OCI-LY1 (cell line): ENCODE data around the gene CARD19.

Source experiments
- H2AFZ ChIP-seq: fragments of 200-600 bp; sonication (generic), shearing (Covaris generic); 2 replicates; pipeline ENCODE4 v1.6.0; 2014; ENCODE audit warnings: antibody characterized with exemption, mild to moderate bottlenecking, low read length
- H3F3A ChIP-seq: fragments of 200-600 bp; sonication (generic), shearing (Covaris generic); 2 replicates; pipeline ENCODE4 v1.6.0; 2014; ENCODE audit warnings: mild to moderate bottlenecking, antibody characterized with exemption, low read length, moderate library complexity; ENCODE audit not compliant: insufficient read depth
- H3K27ac ChIP-seq: fragments of 200-600 bp; sonication (generic); 2 replicates; pipeline ENCODE4 v1.5.1; 2014; ENCODE audit warnings: low read length, mixed run types, mild to moderate bottlenecking, low read depth; ENCODE audit not compliant: poor library complexity, severe bottlenecking
- H3K27me3 ChIP-seq: fragments of 200-600 bp; sonication (generic); 2 replicates; pipeline ENCODE4 v1.6.0; 2014; ENCODE audit warnings: antibody characterized with exemption, mild to moderate bottlenecking, low read length, moderate library complexity; ENCODE audit not compliant: insufficient read depth
- H3K36me3 ChIP-seq: fragments of 200-600 bp; sonication (generic); 2 replicates; pipeline ENCODE4 v1.6.1; 2014; ENCODE audit warnings: mild to moderate bottlenecking, antibody characterized with exemption, low read length, moderate library complexity, mixed read lengths; ENCODE audit not compliant: insufficient read depth
- H3K4me1 ChIP-seq: fragments of 200-600 bp; sonication (generic); 2 replicates; pipeline ENCODE4 v1.5.1; 2014; ENCODE audit warnings: mild to moderate bottlenecking, low read length, moderate library complexity; ENCODE audit not compliant: insufficient read depth, severe bottlenecking
- H3K4me2 ChIP-seq: fragments of 200-600 bp; sonication (generic), shearing (Covaris generic); 2 replicates; pipeline ENCODE4 v1.6.1; 2014; ENCODE audit warnings: low read length
- H3K4me3 ChIP-seq: fragments of 200-600 bp; sonication (generic); 2 replicates; pipeline ENCODE4 v1.5.1; 2014; ENCODE audit warnings: low read length, low read depth, mild to moderate bottlenecking, mixed read lengths; ENCODE audit not compliant: poor library complexity, severe bottlenecking
- H3K79me2 ChIP-seq: fragments of 200-600 bp; shearing (Covaris generic); 2 replicates; pipeline ENCODE4 v1.6.1; 2016; ENCODE audit warnings: mixed run types, low read length, mixed read lengths; ENCODE audit not compliant: insufficient read depth
- H3K9ac ChIP-seq: fragments of 200-600 bp; sonication (generic), shearing (Covaris generic); 2 replicates; pipeline ENCODE4 v1.6.1; 2014; ENCODE audit warnings: mild to moderate bottlenecking, low read length, mixed read lengths
- H3K9me2 ChIP-seq: fragments of 200-600 bp; sonication (generic), shearing (Covaris generic); 2 replicates; pipeline ENCODE4 v1.6.1; 2014; ENCODE audit warnings: low read depth, mild to moderate bottlenecking, low read length, mixed read lengths
- H3K9me3 ChIP-seq: fragments of 200-600 bp; shearing (Covaris generic); 2 replicates; pipeline ENCODE4 v1.6.1; 2014; ENCODE audit warnings: low read length, mixed read lengths
- H4K20me1 ChIP-seq: fragments of 200-600 bp; sonication (generic), shearing (Covaris generic); 2 replicates; pipeline ENCODE4 v1.6.0; 2016; ENCODE audit warnings: mild to moderate bottlenecking, low read length; ENCODE audit not compliant: insufficient read depth
- CTCF ChIP-seq: fragments of 200-600 bp; sonication (generic), shearing (Covaris generic); IDR thresholded peaks from 2 replicates; pipeline ENCODE4 v1.5.1; 2017; ENCODE audit warnings: mild to moderate bottlenecking, antibody characterized with exemption, low read length, moderate library complexity, mixed read lengths
- EZH2 ChIP-seq: fragments of 200-600 bp; sonication (generic), shearing (Covaris generic); IDR thresholded peaks from 2 replicates; pipeline ENCODE4 v1.8.0; 2017; ENCODE audit warnings: borderline replicate concordance, mixed run types, mild to moderate bottlenecking, antibody characterized with exemption, low read length, moderate library complexity, mixed read lengths

Gene CARD19

GRCh38 chr9:93129286-93129685 lies 33.3 kb downstream of the CARD19 start:
- H3K4me3 ChIP-seq: no peak overlapping the region
- no peaks in the 10 kb centered on the region for H3K9me3 ChIP-seq
- no peak overlapping the region for H3K4me2 ChIP-seq
- no peak overlapping the region for H2AFZ ChIP-seq
- TF ChIP-seq EZH2 (no peak), CTCF (no peak)
- H4K20me1 ChIP-seq: no peaks in the 10 kb centered on the region
- no peaks in the 10 kb centered on the region for H3K9me2 ChIP-seq
- no peaks in the 10 kb centered on the region for H3K79me2 ChIP-seq
- no peaks in the 10 kb centered on the region for H3F3A ChIP-seq
- peaks cover 55% of the 10 kb centered on the region for H3K4me1 ChIP-seq
- H3K9ac ChIP-seq: no peak overlapping the region
- no peaks in the 10 kb centered on the region for H3K27me3 ChIP-seq
- H3K36me3 ChIP-seq: peaks cover 14% of the 10 kb centered on the region; the same call in 1 of the 2 replicates
- no peak overlapping the region for H3K27ac ChIP-seq

GRCh38 chr9:93129691-93130500 lies 33.9 kb downstream of the CARD19 start:
- Histone ChIP-seq H3K9ac (no peak overlapping the region; the same call in 1 of the 2 replicates), H3K4me2 (no peak overlapping the region), H3F3A (no peaks in the 10 kb centered on the region), H3K4me1 (peaks cover 61% of the 10 kb centered on the region), H3K9me3 (no peaks in the 10 kb centered on the region), H3K79me2 (no peaks in the 10 kb centered on the region), H3K36me3 (peaks cover 9% of the 10 kb centered on the region; the same call in 1 of the 2 replicates), H3K9me2 (no peaks in the 10 kb centered on the region), H3K27me3 (no peaks in the 10 kb centered on the region), H4K20me1 (no peaks in the 10 kb centered on the region), H2AFZ (no peak overlapping the region), H3K27ac (no peak overlapping the region), H3K4me3 (no peak overlapping the region)
- no peak for TF ChIP-seq EZH2

GRCh38 chr9:93130861-93131481 lies 35.0 kb downstream of the CARD19 start:
- peaks cover 65% of the 10 kb centered on the region for H3K4me1 ChIP-seq
- H3K27me3 ChIP-seq: no peaks in the 10 kb centered on the region
- H3K4me3 ChIP-seq: no peak overlapping the region
- no peak overlapping the region for H2AFZ ChIP-seq
- no peaks in the 10 kb centered on the region for H3K79me2 ChIP-seq
- TF ChIP-seq EZH2 (no peak), CTCF (no peak)
- H3K9me3 ChIP-seq: no peaks in the 10 kb centered on the region
- H3K36me3 ChIP-seq: peaks cover 4% of the 10 kb centered on the region; the same call in 1 of the 2 replicates
- no peak overlapping the region; the same call in 1 of the 2 replicates for H3K9ac ChIP-seq
- H3K27ac ChIP-seq: peak overlapping the region; percentile 43
- H3K4me2 ChIP-seq: peak overlapping the region; percentile 97; the same call in 1 of the 2 replicates
- no peaks in the 10 kb centered on the region for H4K20me1 ChIP-seq
- no peaks in the 10 kb centered on the region for H3K9me2 ChIP-seq
- no peaks in the 10 kb centered on the region for H3F3A ChIP-seq
